ENCODE results near the gene CACNA2D1. TPM values are rescaled to one million over a fixed set of nuclear protein-coding genes. Genes with fewer than 3 reads are reported as not detected.

The CACNA2D1 gene
- total RNA-seq, 1 experiment from 2014 or later, result 0.27 TPM

DNA sequence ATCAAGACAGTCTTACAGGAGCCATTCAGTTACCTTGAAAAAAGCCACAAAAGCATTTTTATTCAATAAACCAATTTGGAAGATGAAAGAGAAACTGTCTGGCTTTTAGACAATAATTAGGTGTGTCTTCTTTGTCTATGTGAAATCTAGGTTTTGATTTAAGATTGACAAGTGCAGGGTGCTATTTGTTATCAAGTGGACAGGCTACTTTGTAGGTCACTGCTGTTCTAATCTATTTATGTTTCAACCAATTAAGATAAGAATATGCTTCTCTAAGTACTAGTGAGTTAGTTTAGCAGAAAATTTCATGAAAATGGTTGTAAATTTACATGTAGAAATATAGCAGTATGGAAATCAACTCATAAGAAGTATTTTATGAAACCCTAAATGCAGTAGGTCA lies 177.5 kb downstream of the CACNA2D1 start:
- ChIA-PET CTCF (no interaction called here), POLR2A (no interaction called here), RAD21 (ENCODE audit: low non-redundant PET in 1 of 2, low total read pairs in 2 of 2, uncharacterized antibody in 2 of 2, unreplicated experiment in 2 of 2) (no interaction called here)
- Histone ChIP-seq H3K9ac (ENCODE audit: low read length) (no peak overlapping the region), H3K4me1 (ENCODE audit: control insufficient read depth in 1 of 2, insufficient read depth in 2 of 2, low read length in 2 of 2) (no peaks in the 10 kb centered on the region), H3K9me2 (ENCODE audit: insufficient read depth) (no peaks in the 10 kb centered on the region), H3K4me2 (ENCODE audit: low read length) (no peak overlapping the region), H3K27me3 (ENCODE audit: insufficient read depth, low read length) (no peaks in the 10 kb centered on the region), H2AFZ (ENCODE audit: low read depth, low read length, poor library complexity, severe bottlenecking) (no peak overlapping the region), H3K9me3 (ENCODE audit: control insufficient read depth in 1 of 2, insufficient read depth in 1 of 2, low read depth in 1 of 2, low read length in 2 of 2) (no peaks in the 10 kb centered on the region), H3K27ac (ENCODE audit: low read depth, low read length) (no peak overlapping the region), H3K36me3 (ENCODE audit: control insufficient read depth in 1 of 2, insufficient read depth in 2 of 2, low read length in 2 of 2) (no peaks in the 10 kb centered on the region), H3K4me3 (replicated peaks in 1 of 2; ENCODE audit: low read depth in 1 of 2, low read length in 2 of 2) (no peak overlapping the region), H4K20me1 (ENCODE audit: insufficient read depth) (no peaks in the 10 kb centered on the region), H3K79me2 (ENCODE audit: insufficient read depth, low read length) (no peaks in the 10 kb centered on the region)
- intact Hi-C loops (cut with micrococcal nuclease), result no loop called here
- ATAC-seq (no peak), DNase-seq (ENCODE audit: low read depth, low spot score) (no peak)
- TF ChIP-seq YY1 (IDR thresholded peaks at IDR 0.05; ENCODE audit: extremely low read depth, insufficient replicate concordance, low read depth, low read length), result no peak
- no peak for TF ChIP-seq EZH2phosphoT487 (IDR thresholded peaks at IDR 0.05; ENCODE audit: borderline replicate concordance)
- no peak for TF ChIP-seq JUND (IDR thresholded peaks at IDR 0.05)
- TF ChIP-seq CBX3 (IDR thresholded peaks at IDR 0.05; ENCODE audit: low read depth), result no peak
- no peak for TF ChIP-seq EGR1 (IDR thresholded peaks at IDR 0.05; ENCODE audit: low read depth)
- TF ChIP-seq POLR2AphosphoS5 (IDR thresholded peaks at IDR 0.05; ENCODE audit: low read depth, low read length), result no peak
- TF ChIP-seq FOSL1 (IDR thresholded peaks at IDR 0.05; ENCODE audit: low read depth), result no peak
- no peak for TF ChIP-seq EZH2 (IDR thresholded peaks at IDR 0.05)
- no TSS peak for BruUV-seq (replicated peaks)

DNA sequence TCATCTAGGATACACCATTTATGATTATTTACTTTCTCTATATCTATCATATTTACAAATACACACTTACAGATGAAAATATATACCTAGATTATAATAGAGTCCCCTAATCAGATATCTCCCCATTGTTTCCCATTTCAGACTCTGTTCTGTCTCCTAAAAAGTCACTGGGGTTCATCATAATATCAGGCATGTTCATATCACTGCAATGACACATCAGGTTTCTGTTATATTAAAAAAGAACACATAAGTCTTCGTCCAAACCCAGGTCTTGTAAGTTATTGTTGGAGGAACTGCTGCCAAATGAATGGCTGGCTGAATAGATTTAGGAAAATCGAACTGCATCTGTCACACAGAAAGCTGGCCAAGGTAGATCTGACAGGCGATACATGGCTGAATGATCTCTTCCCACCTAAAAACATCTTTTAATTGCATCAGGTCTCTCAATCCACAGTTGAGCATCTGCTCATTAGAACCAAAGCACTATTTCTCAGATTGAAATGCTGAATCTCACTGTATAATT lies 178.7 kb downstream of the CACNA2D1 start:
- no peaks in the 10 kb centered on the region for H3K4me1 ChIP-seq (ENCODE audit: control insufficient read depth in 1 of 2, insufficient read depth in 2 of 2, low read length in 2 of 2)
- ATAC-seq, result no peak
- no peaks in the 10 kb centered on the region for H3K79me2 ChIP-seq (ENCODE audit: insufficient read depth, low read length)
- no peak overlapping the region for H3K27ac ChIP-seq (ENCODE audit: low read depth, low read length)
- H3K36me3 ChIP-seq (ENCODE audit: control insufficient read depth in 1 of 2, insufficient read depth in 2 of 2, low read length in 2 of 2), result no peaks in the 10 kb centered on the region
- H3K4me2 ChIP-seq (ENCODE audit: low read length), result no peak overlapping the region
- intact Hi-C loops (cut with micrococcal nuclease), result no loop called here
- no peaks in the 10 kb centered on the region for H4K20me1 ChIP-seq (ENCODE audit: insufficient read depth)
- H2AFZ ChIP-seq (ENCODE audit: low read depth, low read length, poor library complexity, severe bottlenecking), result no peak overlapping the region
- RAD21 ChIA-PET (ENCODE audit: low non-redundant PET in 1 of 2, low total read pairs in 2 of 2, uncharacterized antibody in 2 of 2, unreplicated experiment in 2 of 2), result no interaction called here
- no peaks in the 10 kb centered on the region for H3K27me3 ChIP-seq (ENCODE audit: insufficient read depth, low read length)
- POLR2A ChIA-PET, result no interaction called here
- no peaks in the 10 kb centered on the region for H3K9me3 ChIP-seq (ENCODE audit: control insufficient read depth in 1 of 2, insufficient read depth in 1 of 2, low read depth in 1 of 2, low read length in 2 of 2)
- TF ChIP-seq, protein P1, sequence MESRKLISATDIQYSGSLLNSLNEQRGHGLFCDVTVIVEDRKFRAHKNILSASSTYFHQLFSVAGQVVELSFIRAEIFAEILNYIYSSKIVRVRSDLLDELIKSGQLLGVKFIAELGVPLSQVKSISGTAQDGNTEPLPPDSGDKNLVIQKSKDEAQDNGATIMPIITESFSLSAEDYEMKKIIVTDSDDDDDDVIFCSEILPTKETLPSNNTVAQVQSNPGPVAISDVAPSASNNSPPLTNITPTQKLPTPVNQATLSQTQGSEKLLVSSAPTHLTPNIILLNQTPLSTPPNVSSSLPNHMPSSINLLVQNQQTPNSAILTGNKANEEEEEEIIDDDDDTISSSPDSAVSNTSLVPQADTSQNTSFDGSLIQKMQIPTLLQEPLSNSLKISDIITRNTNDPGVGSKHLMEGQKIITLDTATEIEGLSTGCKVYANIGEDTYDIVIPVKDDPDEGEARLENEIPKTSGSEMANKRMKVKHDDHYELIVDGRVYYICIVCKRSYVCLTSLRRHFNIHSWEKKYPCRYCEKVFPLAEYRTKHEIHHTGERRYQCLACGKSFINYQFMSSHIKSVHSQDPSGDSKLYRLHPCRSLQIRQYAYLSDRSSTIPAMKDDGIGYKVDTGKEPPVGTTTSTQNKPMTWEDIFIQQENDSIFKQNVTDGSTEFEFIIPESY (IDR thresholded peaks at IDR 0.05; ENCODE audit: extremely low read depth, insufficient replicate concordance, low read length), result no peak
- TF ChIP-seq CEBPB (IDR thresholded peaks at IDR 0.05; ENCODE audit: low read depth) (no peak), POLR2A (IDR thresholded peaks at IDR 0.05; ENCODE audit: borderline replicate concordance, extremely low read depth, insufficient read depth, insufficient read length) (no peak), TCF7L2 (IDR thresholded peaks at IDR 0.05; ENCODE audit: borderline replicate concordance, extremely low read depth, insufficient read depth, insufficient read length) (no peak), SIN3A (IDR thresholded peaks at IDR 0.05; ENCODE audit: low read depth) (no peak), CBX3 (IDR thresholded peaks at IDR 0.05; ENCODE audit: low read depth) (no peak), ZFX (IDR thresholded peaks at IDR 0.05) (no peak), RAD21 (IDR thresholded peaks at IDR 0.05; ENCODE audit: low read depth) (no peak), YY1 (IDR thresholded peaks at IDR 0.05; ENCODE audit: extremely low read depth, insufficient replicate concordance, low read depth, low read length) (no peak), ZNF274 (IDR thresholded peaks at IDR 0.05; ENCODE audit: low read depth, low read length) (no peak), EGR1 (IDR thresholded peaks at IDR 0.05; ENCODE audit: low read depth) (no peak)
- TF ChIP-seq, protein P2, sequence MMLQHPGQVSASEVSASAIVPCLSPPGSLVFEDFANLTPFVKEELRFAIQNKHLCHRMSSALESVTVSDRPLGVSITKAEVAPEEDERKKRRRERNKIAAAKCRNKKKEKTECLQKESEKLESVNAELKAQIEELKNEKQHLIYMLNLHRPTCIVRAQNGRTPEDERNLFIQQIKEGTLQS (IDR thresholded peaks at IDR 0.05), result no peak
- TF ChIP-seq, protein P3, sequence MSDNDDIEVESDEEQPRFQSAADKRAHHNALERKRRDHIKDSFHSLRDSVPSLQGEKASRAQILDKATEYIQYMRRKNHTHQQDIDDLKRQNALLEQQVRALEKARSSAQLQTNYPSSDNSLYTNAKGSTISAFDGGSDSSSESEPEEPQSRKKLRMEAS (IDR thresholded peaks at IDR 0.05), result no peak
- no TSS peak for BruUV-seq (replicated peaks)
- no peak for DNase-seq (ENCODE audit: low read depth, low spot score)
- H3K9me2 ChIP-seq (ENCODE audit: insufficient read depth), result no peaks in the 10 kb centered on the region
- H3K9ac ChIP-seq (ENCODE audit: low read length), result no peak overlapping the region
- CTCF ChIA-PET, result no interaction called here
- H3K4me3 ChIP-seq (replicated peaks in 1 of 2; ENCODE audit: low read depth in 1 of 2, low read length in 2 of 2), result no peak overlapping the region

Data from HCT116 (cell line).